ENCODE data around the gene HTR1A. TPM values are rescaled to one million over a fixed set of nuclear protein-coding genes. Genes with fewer than 3 reads are reported as not detected.

HTR1A gene
- total and polyA plus RNA-seq, 12 donors: not detected

- Histone ChIP-seq H3K36me3 (no peaks in the 10 kb centered on the region), H3K27ac (no peak overlapping the region), H3K4me1 (no peaks in the 10 kb centered on the region), H3K27me3 (no peaks in the 10 kb centered on the region), H3K4me3 (no peak overlapping the region), H3K9me3 (no peaks in the 10 kb centered on the region)
- DNase-seq (no peak), ATAC-seq (no peak)
- 82 to 86% methylated on average over 3 of the region's 3 CpGs for WGBS, 2 donors
- TF ChIP-seq CTCF (IDR thresholded peaks at IDR 0.05): no peak
- intact Hi-C loops (cut with DNase I): no loop called here
Measured at GRCh38 chr5:63928451-63928850, 33.8 kb downstream of the HTR1A start.

GRCh38 chr5:63923914-63924313, 38.3 kb downstream of the HTR1A start:
- intact Hi-C loops (cut with DNase I): no loop called here
- Histone ChIP-seq H3K27me3 (no peaks in the 10 kb centered on the region), H3K27ac (no peak overlapping the region), H3K36me3 (no peaks in the 10 kb centered on the region), H3K4me1 (no peaks in the 10 kb centered on the region), H3K9me3 (no peaks in the 10 kb centered on the region), H3K4me3 (no peak overlapping the region)
- ATAC-seq (no peak), DNase-seq (no peak)
- TF ChIP-seq CTCF (IDR thresholded peaks at IDR 0.05): no peak
- 72 to 82% methylated on average over 3 of the region's 3 CpGs for WGBS, 2 donors

GRCh38 chr5:63919763-63920478, 42.3 kb downstream of the HTR1A start:
- WGBS, 2 donors: 44 to 47% methylated on average over 7 of the region's 7 CpGs
- no peaks in the 10 kb centered on the region for H3K27me3 ChIP-seq
- no peak overlapping the region for H3K27ac ChIP-seq
- no peak for ATAC-seq
- no peak for TF ChIP-seq CTCF (IDR thresholded peaks at IDR 0.05)
- intact Hi-C loops (cut with DNase I): no loop called here
- H3K4me3 ChIP-seq: no peak overlapping the region
- H3K9me3 ChIP-seq: no peaks in the 10 kb centered on the region
- no peaks in the 10 kb centered on the region for H3K36me3 ChIP-seq
- DNase-seq: no peak
- H3K4me1 ChIP-seq: no peaks in the 10 kb centered on the region

- no peak for ATAC-seq
- H3K4me3 ChIP-seq: no peak overlapping the region
- H3K36me3 ChIP-seq: no peaks in the 10 kb centered on the region
- H3K9me3 ChIP-seq: peaks cover 0 to 5% (median 0%) of the 10 kb centered on the region in 11 donors
- H3K27me3 ChIP-seq: no peaks in the 10 kb centered on the region
- no peak overlapping the region for H3K27ac ChIP-seq
- intact Hi-C loops (cut with DNase I): no loop called here
- no peak for DNase-seq
- no peaks in the 10 kb centered on the region for H3K4me1 ChIP-seq
- TF ChIP-seq CTCF (IDR thresholded peaks at IDR 0.05): no peak
Measured at GRCh38 chr5:63916786-63917185, 45.5 kb downstream of the HTR1A start.
